Measurements from ENCODE around the gene SPOPL. TPM values are rescaled to one million over a fixed set of nuclear protein-coding genes. Genes with fewer than 3 reads are reported as not detected.

Gene SPOPL
- total and polyA plus RNA-seq, 2 of the 4 experiments (the other 2 are of a cell fraction): 4.8 to 20.3 TPM

- TF ChIP-seq SMC3 (IDR thresholded peaks at IDR 0.05; ENCODE audit: low read depth, low read length) (no peak), CEBPB (IDR thresholded peaks at IDR 0.05; ENCODE audit: low read depth, low read length) (no peak)
- TF ChIP-seq, protein P1, sequence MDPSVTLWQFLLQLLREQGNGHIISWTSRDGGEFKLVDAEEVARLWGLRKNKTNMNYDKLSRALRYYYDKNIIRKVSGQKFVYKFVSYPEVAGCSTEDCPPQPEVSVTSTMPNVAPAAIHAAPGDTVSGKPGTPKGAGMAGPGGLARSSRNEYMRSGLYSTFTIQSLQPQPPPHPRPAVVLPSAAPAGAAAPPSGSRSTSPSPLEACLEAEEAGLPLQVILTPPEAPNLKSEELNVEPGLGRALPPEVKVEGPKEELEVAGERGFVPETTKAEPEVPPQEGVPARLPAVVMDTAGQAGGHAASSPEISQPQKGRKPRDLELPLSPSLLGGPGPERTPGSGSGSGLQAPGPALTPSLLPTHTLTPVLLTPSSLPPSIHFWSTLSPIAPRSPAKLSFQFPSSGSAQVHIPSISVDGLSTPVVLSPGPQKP (IDR thresholded peaks at IDR 0.05; ENCODE audit: borderline replicate concordance, low read depth, low read length): no peak
Observed at GRCh38 chr2:138491495-138491862, 10.1 kb upstream of the SPOPL start (continued).

DNA sequence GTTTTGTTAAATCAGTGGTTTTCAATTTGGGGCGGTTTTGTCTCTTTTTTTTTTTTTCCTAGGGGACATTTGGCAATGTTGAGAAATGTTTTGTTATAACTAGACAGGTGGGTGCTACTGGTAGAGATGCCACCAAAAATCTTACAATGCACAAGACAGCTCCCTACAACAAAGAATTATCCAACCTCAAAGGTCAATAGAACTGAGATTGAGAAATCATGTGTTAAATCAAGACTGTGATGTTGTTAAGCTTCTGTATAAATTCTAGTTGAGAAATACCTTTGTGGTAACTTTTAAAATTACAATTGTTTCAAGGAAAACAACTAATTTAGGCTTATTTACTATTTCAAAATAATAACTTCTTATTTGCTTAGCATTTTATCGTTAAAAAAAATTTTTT is 9.4 kb upstream of the SPOPL start:
- dilution Hi-C loops (cut with HindIII; ENCODE audit: low sequenced_read_pairs, unreplicated experiment) (no loop called here), in situ Hi-C loops (cut with MboI; ENCODE audit: low sequenced_read_pairs) (no loop called here), intact Hi-C loops (cut with micrococcal nuclease) (no loop called here)
- Histone ChIP-seq H3K4me1 (ENCODE audit: control insufficient read depth, insufficient read depth, low read length) (no peaks in the 10 kb centered on the region), H3K36me3 (ENCODE audit: control insufficient read depth, insufficient read depth, low read length) (no peaks in the 10 kb centered on the region), H2AK9ac (replicated peaks; ENCODE audit: low read depth, low read length, poor library complexity) (no peak overlapping the region), H3K27ac (ENCODE audit: insufficient read depth, low read length) (no peak overlapping the region), H4K20me1 (ENCODE audit: insufficient read depth, low read length) (no peaks in the 10 kb centered on the region), H3K9ac (ENCODE audit: low read depth, low read length) (no peak overlapping the region), H3K4me3 (ENCODE audit: insufficient read depth, low read depth, low read length) (no peak overlapping the region), H3K56ac (ENCODE audit: extremely low read depth, insufficient read depth, low read length) (no peak overlapping the region), H3K27me3 (ENCODE audit: control insufficient read depth, insufficient read depth, low read length) (no peaks in the 10 kb centered on the region), H3K23ac (ENCODE audit: low read depth, low read length) (no peak overlapping the region), H3K14ac (replicated peaks; ENCODE audit: low read depth, low read length) (no peak overlapping the region), H3K4ac (ENCODE audit: low read depth, low read length) (no peak overlapping the region), H3K79me1 (ENCODE audit: low read depth in 1 of 2, low read length in 2 of 2) (no peaks in the 10 kb centered on the region), H4K5ac (ENCODE audit: low read depth, low read length) (no peak overlapping the region), H3K4me2 (ENCODE audit: low read depth, low read length) (no peak overlapping the region), H2BK120ac (ENCODE audit: low read depth, low read length) (no peak overlapping the region), H2BK20ac (ENCODE audit: low read depth, low read length) (no peak overlapping the region), H2BK5ac (ENCODE audit: low read depth, low read length, poor library complexity, severe bottlenecking) (no peak overlapping the region), H3K9me1 (ENCODE audit: insufficient read depth, low read length) (no peaks in the 10 kb centered on the region; the same call in 1 of the 2 replicates), H3K9me3 (ENCODE audit: control insufficient read depth, insufficient read depth, low read length) (no peaks in the 10 kb centered on the region), H2BK15ac (ENCODE audit: low read depth, low read length) (no peak overlapping the region), H4K8ac (ENCODE audit: low read depth in 2 of 2, low read length in 2 of 2) (no peak overlapping the region), H4K91ac (ENCODE audit: insufficient read depth, low read depth, low read length) (no peak overlapping the region), H3K18ac (ENCODE audit: low read depth, low read length) (no peak overlapping the region), H2AK5ac (ENCODE audit: low read depth, low read length) (no peak overlapping the region), H2AFZ (replicated peaks; ENCODE audit: low read length, poor library complexity) (no peak overlapping the region)
- BruUV-seq (replicated peaks): no TSS peak
- WGBS, 2 experiments (ENCODE audit: extremely low coverage in 2 of 2, insufficient read length in 1 of 2): no CpG with 5 or more reads among the region's 2 CpGs
- ChIA-PET CTCF (no interaction called here), POLR2A (ENCODE audit: unreplicated experiment) (no interaction called here)
- ATAC-seq (ENCODE audit: low read depth) (no peak), DNase-seq (no peak)
- TF ChIP-seq BHLHE40 (IDR thresholded peaks at IDR 0.05; ENCODE audit: low read depth, low read length) (no peak), CHD1 (IDR thresholded peaks at IDR 0.05; ENCODE audit: low read depth, low read length) (no peak), FOS (IDR thresholded peaks at IDR 0.05; ENCODE audit: low read depth, low read length) (no peak), RAD21 (IDR thresholded peaks at IDR 0.05; ENCODE audit: low read length) (no peak), POLR2A (IDR thresholded peaks at IDR 0.05; ENCODE audit: low read depth, low read length) (no peak), NFE2L2 (IDR thresholded peaks at IDR 0.05; ENCODE audit: low read depth, low read length) (no peak), MAFK (IDR thresholded peaks at IDR 0.05; ENCODE audit: low read depth, low read length) (no peak), MAZ (IDR thresholded peaks at IDR 0.05; ENCODE audit: borderline replicate concordance, low read depth, low read length) (no peak), CEBPB (IDR thresholded peaks at IDR 0.05; ENCODE audit: low read depth, low read length) (no peak), SMC3 (IDR thresholded peaks at IDR 0.05; ENCODE audit: low read depth, low read length) (no peak), RCOR1 (IDR thresholded peaks at IDR 0.05; ENCODE audit: insufficient replicate concordance, low read length) (no peak), MXI1 (IDR thresholded peaks at IDR 0.05; ENCODE audit: borderline replicate concordance, low read depth, low read length) (no peak), RFX5 (IDR thresholded peaks at IDR 0.05; ENCODE audit: low read depth, low read length) (no peak)
- TF ChIP-seq, protein P2, sequence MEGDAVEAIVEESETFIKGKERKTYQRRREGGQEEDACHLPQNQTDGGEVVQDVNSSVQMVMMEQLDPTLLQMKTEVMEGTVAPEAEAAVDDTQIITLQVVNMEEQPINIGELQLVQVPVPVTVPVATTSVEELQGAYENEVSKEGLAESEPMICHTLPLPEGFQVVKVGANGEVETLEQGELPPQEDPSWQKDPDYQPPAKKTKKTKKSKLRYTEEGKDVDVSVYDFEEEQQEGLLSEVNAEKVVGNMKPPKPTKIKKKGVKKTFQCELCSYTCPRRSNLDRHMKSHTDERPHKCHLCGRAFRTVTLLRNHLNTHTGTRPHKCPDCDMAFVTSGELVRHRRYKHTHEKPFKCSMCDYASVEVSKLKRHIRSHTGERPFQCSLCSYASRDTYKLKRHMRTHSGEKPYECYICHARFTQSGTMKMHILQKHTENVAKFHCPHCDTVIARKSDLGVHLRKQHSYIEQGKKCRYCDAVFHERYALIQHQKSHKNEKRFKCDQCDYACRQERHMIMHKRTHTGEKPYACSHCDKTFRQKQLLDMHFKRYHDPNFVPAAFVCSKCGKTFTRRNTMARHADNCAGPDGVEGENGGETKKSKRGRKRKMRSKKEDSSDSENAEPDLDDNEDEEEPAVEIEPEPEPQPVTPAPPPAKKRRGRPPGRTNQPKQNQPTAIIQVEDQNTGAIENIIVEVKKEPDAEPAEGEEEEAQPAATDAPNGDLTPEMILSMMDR (conservative IDR thresholded peaks at IDR 0.05; ENCODE audit: low read depth, low read length): no peak
- TF ChIP-seq, protein P1 (IDR thresholded peaks at IDR 0.05; ENCODE audit: borderline replicate concordance, low read depth, low read length): no peak
